SU-DHL-6 (cell line): ENCODE data around the gene LINGO1.

Source experiments
- CTCF ChIP-seq: fragments of 200-600 bp; sonication (generic); IDR thresholded peaks from one replicate; pipeline ENCODE4 v1.5.1; 2017; ENCODE audit warnings: antibody characterized with exemption, mild to moderate bottlenecking, low read length, moderate library complexity; ENCODE audit not compliant: insufficient read depth, poor library complexity, severe bottlenecking
- EZH2phosphoT487 ChIP-seq: fragments of 200-600 bp; sonication (generic), shearing (Covaris generic); conservative IDR thresholded peaks from 2 replicates; pipeline ENCODE4 v1.6.1; 2018; ENCODE audit warnings: mild to moderate bottlenecking, antibody characterized with exemption, low read length, moderate library complexity, mixed read lengths

DNA sequence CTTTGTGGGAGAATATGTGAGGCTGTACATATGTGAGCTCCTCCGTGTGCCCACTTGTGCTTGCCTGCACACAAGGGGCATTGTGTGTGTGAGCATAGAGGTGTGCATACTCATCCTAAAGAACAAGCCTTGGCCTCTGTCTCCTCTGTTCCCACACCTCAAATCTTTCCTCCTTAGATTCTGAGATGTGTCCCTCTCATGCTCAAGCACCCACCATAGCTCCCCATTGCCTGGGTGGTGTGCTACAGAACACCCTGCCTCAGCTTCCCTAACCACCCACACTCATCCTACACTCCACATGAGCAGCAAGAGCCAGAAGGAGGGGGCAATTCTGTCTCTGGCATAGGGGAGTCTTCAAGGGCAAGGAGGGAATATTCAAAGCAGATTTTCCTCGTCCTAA, 27.7 kb downstream of the LINGO1 start:
- TF ChIP-seq CTCF (no peak), EZH2phosphoT487 (no peak)
